ENCODE results near the gene ICAM4.
"Not testable (repeated sequence)": the region's sequence is repeated elsewhere in the genome, so short reads cannot be mapped to it uniquely, and the experiment has no call there.

ICAM4 gene

GRCh38 chr19:10320602-10321416, 34.1 kb downstream of the ICAM4 start:
- no peak for DNase-seq

GRCh38 chr19:10321417-10321797, 34.7 kb downstream of the ICAM4 start:
- no peak for DNase-seq

DNA sequence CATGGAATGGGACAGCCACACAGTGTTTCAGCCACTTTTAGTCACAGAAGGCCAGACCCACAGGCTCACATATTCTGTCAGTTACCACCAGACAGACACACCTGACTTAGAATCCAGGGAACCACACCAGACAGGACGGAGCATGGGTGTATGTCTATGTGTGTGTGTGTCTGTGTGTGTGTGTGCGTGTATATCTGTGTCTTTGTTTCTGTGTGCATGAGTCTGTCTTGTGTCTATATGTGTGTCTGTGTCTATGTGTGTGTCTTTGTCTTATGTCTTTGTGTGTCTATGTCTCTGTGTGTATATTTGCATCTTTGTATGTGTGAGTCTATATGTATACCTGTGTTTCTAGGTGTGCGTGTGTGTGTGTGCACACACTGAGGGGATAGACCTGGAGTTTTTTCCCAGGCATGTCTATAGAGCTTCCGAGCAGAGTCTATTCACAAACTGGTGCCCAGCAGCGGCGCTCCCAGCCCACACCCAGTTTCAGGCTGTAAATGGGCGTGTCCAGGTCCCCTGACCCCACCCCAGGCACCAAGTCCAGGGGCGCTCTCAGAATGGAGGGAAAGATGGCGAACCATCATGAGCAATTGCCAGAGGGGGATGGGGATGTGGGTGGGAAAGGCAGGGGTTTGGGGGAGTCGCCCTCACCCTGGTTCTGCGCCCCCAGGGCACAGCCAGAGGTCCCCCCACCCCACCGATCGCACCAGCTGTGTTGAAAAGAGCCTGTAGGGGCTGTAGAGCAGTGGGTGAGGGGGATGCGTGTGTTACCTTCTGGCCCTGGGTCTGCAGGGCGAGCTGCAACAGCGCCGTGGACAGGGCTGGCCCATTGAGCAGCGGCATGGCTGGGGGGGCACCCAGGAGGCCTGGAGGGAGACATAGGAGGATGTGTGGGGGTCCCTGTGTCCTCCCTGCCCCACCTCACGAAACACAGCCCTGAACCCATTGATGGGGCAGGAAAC, 35.4 kb downstream of the ICAM4 start:
- no peak for DNase-seq

DNA sequence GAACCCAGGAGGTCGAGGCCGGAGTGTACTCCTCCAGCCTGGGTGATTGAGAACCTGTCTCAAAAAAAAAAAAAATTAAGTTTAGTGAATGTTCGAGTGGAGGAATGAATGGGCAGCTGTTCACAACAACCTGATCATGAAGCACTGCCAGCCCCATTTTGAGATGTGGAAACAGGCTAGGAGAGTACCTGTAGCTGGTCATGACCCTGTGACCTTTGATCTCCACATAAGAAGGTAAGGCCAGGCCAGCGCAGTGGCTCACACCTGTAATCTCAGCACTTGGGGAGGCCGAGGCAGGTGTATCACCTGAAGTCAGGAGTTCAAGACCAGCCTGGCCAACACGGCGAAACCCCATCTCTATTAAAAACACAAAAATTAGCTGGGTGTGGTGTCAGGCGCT, 39.0 kb downstream of the ICAM4 start:
- DNase-seq: no peak

DNA sequence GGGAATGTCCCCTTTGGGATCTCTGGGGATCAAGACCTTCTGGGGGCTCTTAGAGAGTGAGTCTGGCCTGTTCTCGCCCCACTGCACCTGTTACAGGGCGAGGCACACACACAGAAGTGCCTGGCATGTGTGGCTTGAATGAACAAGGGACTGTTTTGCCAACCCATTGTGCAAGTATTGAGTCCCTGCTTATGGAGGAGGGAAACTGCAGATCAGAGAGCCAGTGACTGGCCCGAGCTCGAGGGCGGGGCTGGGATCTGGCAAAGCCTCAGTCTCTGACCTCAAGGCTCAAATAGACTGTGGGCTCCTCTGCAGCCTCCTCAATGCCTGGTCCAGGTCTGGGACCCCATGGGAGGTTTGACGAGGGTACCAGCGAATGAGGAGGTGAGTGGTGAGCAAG, 41.0 kb downstream of the ICAM4 start:
- no peak for DNase-seq

- DNase-seq: no peak
Measured at GRCh38 chr19:10328558-10329429, 42.0 kb downstream of the ICAM4 start.

- DNase-seq: no peak
Measured at GRCh38 chr19:10329555-10329954, 42.8 kb downstream of the ICAM4 start.

- DNase-seq: no peak
Measured at GRCh38 chr19:10332158-10332964, 45.6 kb downstream of the ICAM4 start.

DNA sequence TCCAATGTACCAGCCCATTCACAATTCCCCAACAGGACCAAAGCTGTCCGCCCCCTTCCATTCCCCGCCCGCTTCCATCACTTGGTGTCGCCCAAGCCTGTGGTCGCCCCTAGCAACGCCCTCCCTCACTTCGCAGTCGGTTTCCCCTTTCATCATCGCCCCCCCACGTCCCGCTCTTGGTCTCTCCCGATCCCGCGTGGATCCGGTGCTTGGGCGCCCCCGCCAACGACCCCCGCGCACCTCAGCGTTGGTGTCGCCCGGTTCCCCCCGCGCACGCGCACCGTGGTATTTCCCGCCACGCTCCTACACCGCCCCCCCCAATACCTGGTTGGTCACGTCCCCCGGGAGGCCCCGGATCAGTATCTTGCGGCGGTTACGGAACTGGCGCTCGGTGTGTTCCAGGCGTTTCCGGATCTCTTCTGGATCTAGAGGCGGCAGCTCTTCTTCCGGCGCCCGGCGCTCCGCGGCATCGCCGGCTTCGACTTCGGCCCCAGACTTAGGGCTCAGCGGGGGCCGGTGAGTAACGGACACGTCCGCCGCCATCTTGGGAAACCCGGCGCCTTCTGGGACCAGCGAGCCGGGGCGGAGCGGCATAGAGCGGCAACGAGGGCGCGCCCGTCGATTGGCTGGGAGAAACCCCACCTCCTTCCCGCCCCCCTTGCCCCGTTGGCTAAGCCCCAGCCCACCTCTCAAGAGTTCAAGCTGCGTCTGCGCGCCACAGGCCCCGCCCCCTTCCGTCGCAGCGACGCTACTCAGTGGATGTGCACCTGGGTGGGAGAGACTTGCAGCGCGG, 46.4 kb downstream of the ICAM4 start, which contains the start of gene RAVER1:
Gene RAVER1, minus strand, starts transcription at position 565 of the 793 bp plus-strand sequence. Its CDS starts 22 bp downstream, at position 543.
- peak; percentile 90 for DNase-seq

- DNase-seq: no peak
Measured at GRCh38 chr19:10333758-10334587, 47.2 kb downstream of the ICAM4 start.

DNA sequence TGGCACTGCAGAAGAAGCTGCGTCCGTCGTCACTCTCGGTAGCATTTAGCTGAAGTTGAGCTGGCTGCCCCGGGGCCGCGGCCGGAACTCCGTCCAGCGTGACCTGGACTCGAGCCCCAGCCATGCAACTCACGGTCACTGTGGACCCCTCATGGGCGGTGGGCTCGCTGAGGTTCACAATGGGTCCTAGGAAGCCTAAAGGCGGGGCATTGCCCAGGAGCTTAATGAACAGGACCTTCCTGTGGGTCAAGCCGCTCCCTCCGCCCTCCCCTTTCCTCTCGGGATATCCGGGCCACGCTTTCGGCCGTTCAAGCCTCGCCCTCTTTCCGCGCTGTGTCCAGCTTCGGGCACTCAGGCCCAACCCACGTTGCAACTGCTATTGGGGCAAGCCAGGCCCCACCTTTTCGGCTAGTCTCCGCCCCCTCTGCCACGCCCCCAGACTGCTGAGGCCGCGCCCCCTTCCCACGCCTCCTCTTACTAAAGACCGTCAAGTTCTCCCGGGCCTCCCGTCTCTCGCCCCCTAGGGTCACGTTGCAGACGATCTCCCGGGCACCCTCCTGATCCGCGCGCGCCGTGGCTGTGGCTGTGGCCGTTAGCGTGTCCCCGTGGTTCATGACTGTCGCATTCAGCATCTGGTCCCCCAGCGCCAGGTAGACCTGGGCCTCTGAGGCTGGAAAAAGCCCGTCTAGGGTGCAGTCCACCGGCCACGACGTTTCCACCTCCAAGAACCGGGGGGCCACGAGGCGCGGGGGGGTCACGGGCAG, 48.0 kb downstream of the ICAM4 start:
- peak; percentile 37 to 50 for DNase-seq

GRCh38 chr19:10335352-10335985, 48.7 kb downstream of the ICAM4 start:
- DNase-seq: no peak

DNA sequence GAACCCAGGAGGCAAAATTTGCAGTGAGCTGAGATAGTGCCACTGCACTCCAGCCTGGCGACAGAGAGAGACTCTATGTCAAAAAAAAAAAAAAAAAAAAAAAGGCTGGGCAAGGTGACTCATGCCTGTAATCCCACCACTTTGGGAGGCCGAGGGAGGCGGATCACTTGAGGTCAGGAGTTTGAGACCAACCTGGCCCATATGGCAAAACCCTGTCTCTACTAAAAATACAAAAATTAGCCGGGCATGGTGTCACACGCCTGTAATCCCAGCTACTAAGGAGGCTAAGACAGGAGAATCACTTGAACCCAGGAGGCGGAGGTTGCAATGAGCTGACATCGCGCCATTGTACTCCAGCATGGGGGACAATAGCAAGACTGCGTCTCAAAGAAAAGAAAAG, 50.0 kb downstream of the ICAM4 start:
- DNase-seq: not testable (repeated sequence)
